Thymus (tissue), 11 donors: ENCODE data around the gene RPL36. TPM values are rescaled to one million over a fixed set of nuclear protein-coding genes. Genes with fewer than 3 reads are reported as not detected.
A peak's percentile ranks its signal among the peaks of the same experiment; 100 is the strongest.
"Not testable (repeated sequence)": the region's sequence is repeated elsewhere in the genome, so short reads cannot be mapped to it uniquely, and the experiment has no call there.

Experiments used
- DNase-seq, 9 donors: peaks; one replicate each; pipeline ENCODE4 v3.0.0-alpha.2; 2013; ENCODE audit warnings: low spot score in 9 of 9, low read depth in 6 of 9, missing footprints in 1 of 9
- H3K27ac ChIP-seq, 2 donors: one replicate each; pipeline ENCODE4 v1.5.1; 2013; ENCODE audit warnings: control low read depth in 1 of 2, low read depth in 1 of 2, low read length in 1 of 2, mild to moderate bottlenecking in 1 of 2, moderate library complexity in 1 of 2
- H3K27me3 ChIP-seq, 2 donors: one replicate each; pipeline ENCODE4 v1.5.1; 2013; ENCODE audit warnings: low read length in 1 of 2; ENCODE audit not compliant: control insufficient read depth in 2 of 2, insufficient read depth in 1 of 2
- H3K36me3 ChIP-seq, 2 donors: one replicate each; pipeline ENCODE4 v1.5.1; 2013; ENCODE audit warnings: low read length in 1 of 2, mild to moderate bottlenecking in 1 of 2, moderate library complexity in 1 of 2; ENCODE audit not compliant: control insufficient read depth in 2 of 2, insufficient read depth in 2 of 2
- H3K4me1 ChIP-seq, 2 donors: one replicate each; pipeline ENCODE4 v1.5.1; 2013; ENCODE audit warnings: low read length in 2 of 2; ENCODE audit not compliant: control insufficient read depth in 2 of 2, insufficient read depth in 2 of 2
- H3K4me3 ChIP-seq, 2 donors: one replicate each; pipeline ENCODE4 v1.5.1; 2013; ENCODE audit warnings: low read length in 2 of 2, control low read depth in 1 of 2, mild to moderate bottlenecking in 1 of 2
- H3K9me3 ChIP-seq, 2 donors: one replicate each; pipeline ENCODE4 v1.5.1; 2013; ENCODE audit warnings: low read length in 1 of 2, mild to moderate bottlenecking in 1 of 2; ENCODE audit not compliant: control insufficient read depth in 2 of 2, insufficient read depth in 1 of 2
- WGBS: extraction: QIAGEN DNeasy Blood & Tissue Kit; methylation state at CpG from one replicate; pipeline ENCODE4 v1.1.7; 2013; 5-methylcytosine and 5-hydroxymethylcytosine counted together
- polyA plus RNA-seq: library from polyadenylated mRNA; stranded (reverse); fragments of 200-250 nt; gene quantifications from one replicate; pipeline ENCODE4 v1.2.3, GENCODE V29; 2013
- total RNA-seq: library from RNA; stranded (reverse); fragments of 120-200 nt; gene quantifications from one replicate; pipeline ENCODE4 v1.2.4, GENCODE V29; 2013
- donor health status: healthy.

RPL36 gene
- total and polyA plus RNA-seq, 2 donors, result 1,127 to 1,924 TPM

- H3K27ac ChIP-seq, result no peak overlapping the region
- DNase-seq, result no peak
- H3K27me3 ChIP-seq, result peaks cover 0 to 3% of the 10 kb centered on the region in 2 donors
- no peak overlapping the region for H3K4me3 ChIP-seq
- WGBS, result 98% methylated on average over 10 of the region's 10 CpGs
- H3K4me1 ChIP-seq, result peaks cover 25 to 29% of the 10 kb centered on the region in 2 donors
- no peaks in the 10 kb centered on the region for H3K36me3 ChIP-seq
- H3K9me3 ChIP-seq, result peaks cover 0 to 11% of the 10 kb centered on the region in 2 donors
Measured at GRCh38 chr19:5683177-5683886, 6.8 kb upstream of the RPL36 start.

DNA sequence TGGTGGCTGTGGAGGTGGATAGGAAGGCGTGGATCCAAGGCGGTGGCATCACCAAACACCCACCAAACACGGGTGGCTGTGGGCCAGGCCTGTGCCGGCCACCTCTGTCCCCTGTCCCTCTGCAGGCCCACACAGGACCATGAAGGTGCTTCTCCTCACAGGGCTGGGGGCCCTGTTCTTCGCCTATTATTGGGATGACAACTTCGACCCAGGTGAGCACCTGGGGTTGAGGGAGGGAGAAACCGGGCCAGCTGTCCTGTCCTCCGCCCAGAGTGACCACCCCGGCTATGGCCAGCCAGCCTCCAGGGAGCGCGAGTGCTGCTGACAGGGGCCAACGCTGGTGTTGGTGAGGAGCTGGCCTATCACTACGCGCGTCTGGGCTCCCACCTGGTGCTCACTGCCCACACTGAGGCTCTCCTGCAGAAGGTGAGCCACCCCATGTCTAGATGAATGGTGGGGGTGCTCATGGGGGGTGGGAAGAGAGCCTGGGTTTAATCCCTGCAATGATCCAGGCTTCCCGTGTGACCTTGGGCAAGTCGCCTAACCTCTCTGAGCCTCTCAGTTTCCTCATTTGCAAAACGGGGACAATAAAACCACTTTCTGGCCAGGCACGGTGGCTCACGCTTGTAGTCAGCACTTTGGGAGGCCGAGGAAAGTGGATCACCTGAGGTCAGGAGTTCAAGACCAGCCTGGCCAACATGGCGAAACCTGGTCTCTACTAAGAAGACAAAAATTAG, 5.2 kb upstream of the RPL36 start:
- Histone ChIP-seq H3K36me3 (no peaks in the 10 kb centered on the region), H3K4me1 (peaks cover 19 to 24% of the 10 kb centered on the region in 2 donors), H3K27ac (no peak overlapping the region), H3K27me3 (peaks cover 0 to 3% of the 10 kb centered on the region in 2 donors), H3K4me3 (no peak overlapping the region), H3K9me3 (peaks cover 0 to 11% of the 10 kb centered on the region in 2 donors)
- DNase-seq, result no peak
- 97% methylated on average over 22 of the region's 22 CpGs for WGBS

GRCh38 chr19:5686326-5686646, 3.8 kb upstream of the RPL36 start:
- Histone ChIP-seq H3K9me3 (peaks cover 0 to 5% of the 10 kb centered on the region in 2 donors), H3K27ac (peak overlapping the region; percentile 90 to 91), H3K27me3 (peaks cover 0 to under 1% of the 10 kb centered on the region in 2 donors), H3K4me1 (peaks cover 19 to 27% of the 10 kb centered on the region in 2 donors), H3K4me3 (peak overlapping the region; percentile 53 to 72), H3K36me3 (peaks cover 1 to 2% of the 10 kb centered on the region in 2 donors)
- 4% methylated on average over 16 of the region's 16 CpGs for WGBS
- DNase-seq, result no peak

DNA sequence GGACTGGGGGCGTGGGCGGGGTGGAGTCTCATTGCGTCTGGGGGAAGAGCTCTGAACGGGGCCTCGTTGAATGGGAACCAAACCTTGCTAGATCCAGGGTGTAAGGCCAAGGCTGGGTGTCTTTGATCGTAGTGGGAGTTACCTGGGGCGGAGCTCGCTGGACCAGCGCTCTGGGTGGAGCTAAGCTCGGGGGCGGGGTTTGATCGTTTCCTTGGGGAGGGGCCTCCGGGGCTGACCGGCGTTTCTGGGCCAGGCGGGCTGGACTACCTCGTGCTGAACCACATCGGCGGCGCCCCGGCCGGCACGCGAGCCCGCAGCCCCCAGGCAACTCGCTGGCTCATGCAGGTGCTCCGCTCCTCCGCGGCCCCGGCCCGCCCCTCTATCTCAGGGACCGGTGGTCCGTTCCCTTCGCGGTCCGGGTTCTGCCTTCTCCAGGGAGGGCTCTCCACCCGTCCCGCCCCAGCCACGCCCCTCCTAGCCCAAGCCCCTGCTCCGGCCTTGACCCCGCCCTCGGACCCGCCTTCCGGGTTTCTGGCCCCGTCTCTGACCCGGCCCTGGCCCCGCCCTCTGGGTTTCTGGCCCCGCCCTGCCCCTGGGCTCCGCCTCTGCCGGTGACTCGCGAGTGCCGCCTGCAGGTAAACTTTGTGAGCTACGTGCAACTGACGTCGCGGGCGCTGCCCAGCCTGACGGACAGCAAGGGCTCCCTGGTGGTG, 3.3 kb upstream of the RPL36 start:
- H3K4me1 ChIP-seq, result peaks cover 18 to 30% of the 10 kb centered on the region in 2 donors
- H3K9me3 ChIP-seq, result peaks cover 0 to 5% of the 10 kb centered on the region in 2 donors
- no peaks in the 10 kb centered on the region for H3K27me3 ChIP-seq
- DNase-seq, result peak; percentile 67 to 93 (median 86)
- under 1% methylated on average over 59 of the region's 59 CpGs for WGBS
- H3K4me3 ChIP-seq, result peak overlapping the region; percentile 53 to 72
- H3K36me3 ChIP-seq, result peaks cover 6 to 7% of the 10 kb centered on the region in 2 donors
- peak overlapping the region; percentile 90 to 91 for H3K27ac ChIP-seq

- Histone ChIP-seq H3K4me1 (peaks cover 18 to 36% of the 10 kb centered on the region in 2 donors), H3K36me3 (peaks cover 14 to 15% of the 10 kb centered on the region in 2 donors)
Measured at GRCh38 chr19:5687360-5688198, 2.5 kb upstream of the RPL36 start.

GRCh38 chr19:5688262-5688881, 1.7 kb upstream of the RPL36 start:
- H3K4me1 ChIP-seq, result peaks cover 18 to 36% of the 10 kb centered on the region in 2 donors
- H3K36me3 ChIP-seq, result peaks cover 22 to 23% of the 10 kb centered on the region in 2 donors
- not testable (repeated sequence) for H3K9me3 ChIP-seq, H3K27ac ChIP-seq, DNase-seq, H3K4me3 ChIP-seq, H3K27me3 ChIP-seq
- WGBS, result 97% methylated on average over 13 of the region's 13 CpGs

More at GRCh38 chr19:5687360-5688198, 2.5 kb upstream of the RPL36 start:
- H3K4me3 ChIP-seq, result peak overlapping the region; percentile 53 to 72
- H3K27ac ChIP-seq, result peak overlapping the region; percentile 36 to 91
- peaks cover 0 to 5% of the 10 kb centered on the region in 2 donors for H3K9me3 ChIP-seq
- 62% methylated on average over 76 of the region's 76 CpGs for WGBS
- H3K27me3 ChIP-seq, result no peaks in the 10 kb centered on the region
- no peak for DNase-seq

- peak overlapping the region; percentile 83 to 91 for H3K27ac ChIP-seq
- 10% methylated on average over 54 of the region's 54 CpGs for WGBS
- peak in 1 of 9 donors; percentile 46 for DNase-seq
- H3K9me3 ChIP-seq, result peaks cover 0 to 5% of the 10 kb centered on the region in 2 donors
- peak overlapping the region; percentile 67 to 87 for H3K4me3 ChIP-seq
- H3K27me3 ChIP-seq, result no peaks in the 10 kb centered on the region
- peaks cover 15 to 33% of the 10 kb centered on the region in 2 donors for H3K4me1 ChIP-seq
- H3K36me3 ChIP-seq, result peaks cover 50 to 51% of the 10 kb centered on the region in 2 donors
Measured at GRCh38 chr19:5690955-5691821, 1.1 kb downstream of the RPL36 start.
